ENCODE results near the gene ESPN.
"Not testable (repeated sequence)": the region's sequence is repeated elsewhere in the genome, so short reads cannot be mapped to it uniquely, and the experiment has no call there.

Gene ESPN

DNA sequence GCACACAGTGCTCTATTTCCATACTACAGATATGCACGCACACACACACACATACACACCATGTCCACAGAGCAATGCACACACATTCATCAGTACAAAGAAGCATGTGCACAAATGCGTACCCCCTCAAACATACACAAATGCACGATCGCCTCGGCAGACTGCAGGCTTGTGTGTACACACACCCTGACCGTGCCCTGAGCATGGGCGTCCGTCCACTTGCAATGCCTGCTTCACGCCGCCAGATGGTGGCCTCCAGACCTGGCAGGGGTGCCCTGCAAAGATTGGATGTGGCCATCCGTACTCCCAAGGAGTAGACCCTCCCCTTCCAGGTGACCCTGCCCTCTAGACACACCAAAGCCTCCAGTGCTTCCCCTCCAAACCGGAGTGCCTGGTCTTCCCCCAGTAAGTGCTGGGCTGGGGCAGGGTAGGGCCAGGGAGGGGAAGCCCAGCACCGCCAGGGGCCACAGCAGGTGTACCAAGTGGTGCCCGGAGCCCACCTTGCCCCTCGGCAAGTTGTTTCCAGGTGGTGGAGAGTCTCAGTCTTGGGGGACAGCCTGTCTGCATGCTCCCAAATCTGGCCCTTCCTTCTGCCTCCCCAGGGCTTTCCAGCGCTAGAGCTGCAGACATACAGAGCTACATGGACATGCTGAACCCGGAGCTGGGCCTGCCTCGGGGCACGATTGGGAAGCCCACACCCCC, 20.6 kb downstream of the ESPN start:
- H3K4me3 ChIP-seq (ENCODE audit: low read depth, low read length), result no peak overlapping the region
- DNase-seq (ENCODE audit: low read depth), result peak; percentile 41
- TF ChIP-seq MYC (IDR thresholded peaks at IDR 0.05; ENCODE audit: low read depth, low read length) (no peak), POLR2A (IDR thresholded peaks at IDR 0.05; ENCODE audit: extremely low read depth, insufficient read length) (no peak)
- TF ChIP-seq, protein P1, sequence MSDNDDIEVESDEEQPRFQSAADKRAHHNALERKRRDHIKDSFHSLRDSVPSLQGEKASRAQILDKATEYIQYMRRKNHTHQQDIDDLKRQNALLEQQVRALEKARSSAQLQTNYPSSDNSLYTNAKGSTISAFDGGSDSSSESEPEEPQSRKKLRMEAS (IDR thresholded peaks at IDR 0.05; ENCODE audit: low read depth, low read length), result no peak
- TF ChIP-seq, protein P2, sequence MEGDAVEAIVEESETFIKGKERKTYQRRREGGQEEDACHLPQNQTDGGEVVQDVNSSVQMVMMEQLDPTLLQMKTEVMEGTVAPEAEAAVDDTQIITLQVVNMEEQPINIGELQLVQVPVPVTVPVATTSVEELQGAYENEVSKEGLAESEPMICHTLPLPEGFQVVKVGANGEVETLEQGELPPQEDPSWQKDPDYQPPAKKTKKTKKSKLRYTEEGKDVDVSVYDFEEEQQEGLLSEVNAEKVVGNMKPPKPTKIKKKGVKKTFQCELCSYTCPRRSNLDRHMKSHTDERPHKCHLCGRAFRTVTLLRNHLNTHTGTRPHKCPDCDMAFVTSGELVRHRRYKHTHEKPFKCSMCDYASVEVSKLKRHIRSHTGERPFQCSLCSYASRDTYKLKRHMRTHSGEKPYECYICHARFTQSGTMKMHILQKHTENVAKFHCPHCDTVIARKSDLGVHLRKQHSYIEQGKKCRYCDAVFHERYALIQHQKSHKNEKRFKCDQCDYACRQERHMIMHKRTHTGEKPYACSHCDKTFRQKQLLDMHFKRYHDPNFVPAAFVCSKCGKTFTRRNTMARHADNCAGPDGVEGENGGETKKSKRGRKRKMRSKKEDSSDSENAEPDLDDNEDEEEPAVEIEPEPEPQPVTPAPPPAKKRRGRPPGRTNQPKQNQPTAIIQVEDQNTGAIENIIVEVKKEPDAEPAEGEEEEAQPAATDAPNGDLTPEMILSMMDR (IDR thresholded peaks at IDR 0.05; ENCODE audit: low read depth, low read length), result peak; percentile 51

DNA sequence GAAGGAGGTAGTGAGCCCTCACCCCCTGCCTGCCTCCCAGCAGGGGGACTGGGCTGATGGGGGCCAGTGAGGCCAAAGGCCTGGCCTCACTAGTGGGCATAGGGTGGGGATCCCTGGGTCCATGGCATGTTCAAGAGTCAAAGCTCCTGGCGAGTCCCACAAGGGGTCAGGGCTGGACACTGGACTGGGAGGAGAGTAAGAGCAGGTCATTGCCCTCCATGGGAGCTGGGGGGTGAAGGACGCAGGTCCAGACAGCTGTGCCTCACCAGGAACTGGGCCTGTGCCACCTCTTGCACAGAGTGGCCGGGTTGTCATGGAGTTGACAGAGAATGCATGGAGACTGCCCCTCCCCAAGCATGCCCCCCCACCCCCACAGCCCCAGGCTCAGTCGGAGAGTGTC, 21.4 kb downstream of the ESPN start:
- not testable (repeated sequence) for H3K4me3 ChIP-seq (ENCODE audit: low read depth, low read length); DNase-seq (ENCODE audit: low read depth)

DNA sequence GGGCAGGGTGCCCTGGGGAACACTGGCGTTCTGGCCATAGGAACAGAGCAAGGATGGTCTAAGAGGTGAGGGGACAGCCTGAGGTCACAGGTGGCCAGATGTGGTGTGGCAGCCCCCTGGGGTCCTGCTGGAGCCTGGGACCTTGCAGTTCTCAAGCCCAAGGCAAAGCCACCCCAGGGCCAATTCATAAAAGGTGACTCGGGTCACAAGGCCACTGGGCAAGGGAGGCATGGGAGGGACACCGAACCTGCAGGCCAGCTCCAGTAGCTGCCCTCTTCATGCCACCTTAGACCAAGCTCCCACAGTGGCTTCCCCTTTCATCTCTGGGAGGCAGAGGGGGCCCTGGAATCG, 22.1 kb downstream of the ESPN start:
- DNase-seq (ENCODE audit: low read depth), result no peak
- TF ChIP-seq POLR2A (IDR thresholded peaks at IDR 0.05; ENCODE audit: extremely low read depth, insufficient read length), result no peak
- no peak for TF ChIP-seq MYC (IDR thresholded peaks at IDR 0.05; ENCODE audit: low read depth, low read length)
- TF ChIP-seq, protein P1 (IDR thresholded peaks at IDR 0.05; ENCODE audit: low read depth, low read length), result no peak
- TF ChIP-seq, protein P2 (IDR thresholded peaks at IDR 0.05; ENCODE audit: low read depth, low read length), result no peak
- H3K4me3 ChIP-seq (ENCODE audit: low read depth, low read length), result no peak overlapping the region

DNA sequence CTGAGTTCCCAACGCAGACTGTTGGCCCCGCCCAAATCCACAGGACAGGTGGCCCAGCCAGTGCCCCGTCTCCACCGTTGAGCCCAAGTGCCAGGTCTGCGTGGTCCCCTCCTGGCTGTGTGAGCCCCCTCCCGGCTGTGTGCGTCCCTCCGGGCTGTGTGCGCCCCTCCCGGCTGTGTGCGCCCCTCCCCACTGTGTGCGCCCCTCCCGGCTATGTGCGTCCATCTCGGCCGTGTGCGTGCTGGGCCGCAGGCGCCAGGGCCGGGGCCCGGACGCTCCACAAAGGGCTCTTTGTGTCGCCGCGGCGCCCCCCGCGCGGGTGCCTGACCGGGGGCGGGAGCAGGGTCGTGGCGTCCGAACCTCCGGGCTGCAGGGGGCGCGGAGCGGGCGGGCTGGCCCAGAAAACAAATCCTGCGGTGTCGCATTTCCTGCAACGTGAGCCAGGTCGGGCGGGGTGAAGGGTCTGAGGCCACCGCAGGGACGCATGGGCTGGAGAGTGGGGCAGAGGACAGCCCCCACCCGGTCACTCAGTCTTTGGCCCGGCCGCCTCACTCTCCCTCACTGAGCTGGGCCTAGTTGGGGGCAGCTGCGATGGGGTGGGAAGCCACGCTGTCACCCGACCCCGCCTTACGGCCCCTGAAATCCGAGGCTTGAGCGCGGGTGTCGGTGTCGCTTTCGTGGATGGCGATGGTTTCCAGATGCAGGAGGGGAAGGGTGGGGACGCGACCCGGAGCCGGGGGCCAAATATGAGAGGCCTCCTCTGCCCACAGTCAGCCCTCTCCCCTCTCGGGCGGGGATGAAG, 22.6 kb downstream of the ESPN start:
- DNase-seq (ENCODE audit: low read depth), result no peak
- TF ChIP-seq, protein P1 (IDR thresholded peaks at IDR 0.05; ENCODE audit: low read depth, low read length), result no peak
- TF ChIP-seq MYC (IDR thresholded peaks at IDR 0.05; ENCODE audit: low read depth, low read length), result no peak
- TF ChIP-seq, protein P2 (IDR thresholded peaks at IDR 0.05; ENCODE audit: low read depth, low read length), result no peak
- TF ChIP-seq POLR2A (IDR thresholded peaks at IDR 0.05; ENCODE audit: extremely low read depth, insufficient read length), result no peak
- H3K4me3 ChIP-seq (ENCODE audit: low read depth, low read length), result no peak overlapping the region

DNA sequence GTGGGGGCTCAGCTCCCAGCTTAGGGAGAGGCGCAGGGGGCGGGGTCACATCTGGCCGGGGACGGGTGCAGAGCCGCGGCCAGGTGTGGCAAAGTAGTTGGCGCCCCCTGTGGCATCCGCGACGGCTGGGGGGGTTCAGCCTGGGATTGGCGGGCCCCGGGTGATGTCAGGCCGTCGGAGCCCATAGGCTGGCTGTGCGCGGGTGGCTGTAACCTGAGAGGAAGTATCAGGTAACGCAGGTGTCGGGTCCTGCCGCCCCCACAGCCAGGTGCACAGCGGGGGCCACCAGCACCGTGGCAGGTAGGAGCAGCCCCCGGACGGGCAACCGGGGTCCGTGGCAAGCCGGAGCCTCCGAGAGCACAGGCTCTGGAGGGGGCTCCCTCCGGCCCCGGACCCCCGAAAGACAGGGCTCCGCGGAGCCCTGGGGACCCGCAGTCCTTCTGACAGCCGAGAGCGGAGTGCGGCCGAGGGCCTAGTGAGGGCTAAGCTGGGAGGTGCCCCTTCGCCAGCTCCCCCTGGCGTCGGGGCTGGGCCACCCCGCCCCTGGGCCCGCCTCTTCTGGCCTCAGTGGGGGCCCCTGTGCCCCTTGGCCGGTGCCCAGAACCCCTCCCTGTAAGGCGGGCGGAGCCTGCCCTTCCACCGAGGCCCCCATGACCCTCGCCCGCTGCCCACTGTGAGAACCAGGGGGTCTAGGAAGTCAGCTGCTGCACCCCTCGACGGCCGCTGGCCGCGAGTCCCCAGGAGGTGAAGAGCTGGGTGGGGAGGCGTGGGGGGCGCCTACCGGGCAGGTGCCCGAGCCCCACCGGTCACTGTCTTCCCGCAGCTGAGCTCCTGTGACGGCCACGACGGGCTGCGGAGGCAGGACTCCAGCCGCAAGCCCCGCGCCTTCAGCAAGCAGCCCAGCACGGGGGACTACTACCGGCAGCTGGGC, 23.5 kb downstream of the ESPN start:
- no peak for DNase-seq (ENCODE audit: low read depth)
- TF ChIP-seq POLR2A (IDR thresholded peaks at IDR 0.05; ENCODE audit: extremely low read depth, insufficient read length) (no peak), MYC (IDR thresholded peaks at IDR 0.05; ENCODE audit: low read depth, low read length) (no peak)
- TF ChIP-seq, protein P2 (IDR thresholded peaks at IDR 0.05; ENCODE audit: low read depth, low read length), result no peak
- TF ChIP-seq, protein P1 (IDR thresholded peaks at IDR 0.05; ENCODE audit: low read depth, low read length), result no peak
- H3K4me3 ChIP-seq (ENCODE audit: low read depth, low read length), result no peak overlapping the region
